Hepatocyte (in vitro differentiated cells): ENCODE results near the gene MSANTD1.

Source experiments
- EZH2 ChIP-seq: fragments of 200-600 bp; sonication (generic); IDR thresholded peaks from 2 replicates; pipeline ENCODE4 v1.6.1; 2016; ENCODE audit warnings: antibody characterized with exemption, mild to moderate bottlenecking, borderline replicate concordance
- EZH2phosphoT487 ChIP-seq: fragments of 200-600 bp; sonication (generic); IDR thresholded peaks from one replicate; pipeline ENCODE4 v1.6.1; 2018; ENCODE audit warnings: antibody characterized with exemption, mild to moderate bottlenecking, low read depth, moderate library complexity; ENCODE audit not compliant: unreplicated experiment, severe bottlenecking
- TF ChIP-seq, protein P1 (sequence below): fragments of 200-600 bp; sonication (generic); IDR thresholded peaks from 2 replicates; pipeline ENCODE4 v1.5.1; 2016; ENCODE audit warnings: antibody characterized with exemption, mild to moderate bottlenecking; ENCODE audit not compliant: poor library complexity

DNA sequence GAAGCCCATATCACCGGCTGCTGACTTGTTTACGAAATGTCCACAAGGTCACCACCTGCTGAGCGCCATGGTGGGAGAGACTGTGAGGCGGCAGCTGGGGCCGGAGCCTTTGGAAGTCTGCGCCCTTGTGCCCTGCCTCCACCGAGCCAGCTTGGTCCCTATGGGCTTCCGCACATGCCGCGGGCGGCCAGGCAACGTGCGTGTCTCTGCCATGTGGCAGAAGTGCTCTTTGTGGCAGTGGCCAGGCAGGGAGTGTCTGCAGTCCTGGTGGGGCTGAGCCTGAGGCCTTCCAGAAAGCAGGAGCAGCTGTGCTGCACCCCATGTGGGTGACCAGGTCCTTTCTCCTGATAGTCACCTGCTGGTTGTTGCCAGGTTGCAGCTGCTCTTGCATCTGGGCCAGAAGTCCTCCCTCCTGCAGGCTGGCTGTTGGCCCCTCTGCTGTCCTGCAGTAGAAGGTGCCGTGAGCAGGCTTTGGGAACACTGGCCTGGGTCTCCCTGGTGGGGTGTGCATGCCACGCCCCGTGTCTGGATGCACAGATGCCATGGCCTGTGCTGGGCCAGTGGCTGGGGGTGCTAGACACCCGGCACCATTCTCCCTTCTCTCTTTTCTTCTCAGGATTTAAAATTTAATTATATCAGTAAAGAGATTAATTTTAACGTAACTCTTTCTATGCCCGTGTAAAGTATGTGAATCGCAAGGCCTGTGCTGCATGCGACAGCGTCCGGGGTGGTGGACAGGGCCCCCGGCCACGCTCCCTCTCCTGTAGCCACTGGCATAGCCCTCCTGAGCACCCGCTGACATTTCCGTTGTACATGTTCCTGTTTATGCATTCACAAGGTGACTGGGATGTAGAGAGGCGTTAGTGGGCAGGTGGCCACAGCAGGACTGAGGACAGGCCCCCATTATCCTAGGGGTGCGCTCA lies 8.7 kb upstream of the MSANTD1 start:
- TF ChIP-seq EZH2phosphoT487 (no peak), EZH2 (no peak)
- TF ChIP-seq, protein P1, sequence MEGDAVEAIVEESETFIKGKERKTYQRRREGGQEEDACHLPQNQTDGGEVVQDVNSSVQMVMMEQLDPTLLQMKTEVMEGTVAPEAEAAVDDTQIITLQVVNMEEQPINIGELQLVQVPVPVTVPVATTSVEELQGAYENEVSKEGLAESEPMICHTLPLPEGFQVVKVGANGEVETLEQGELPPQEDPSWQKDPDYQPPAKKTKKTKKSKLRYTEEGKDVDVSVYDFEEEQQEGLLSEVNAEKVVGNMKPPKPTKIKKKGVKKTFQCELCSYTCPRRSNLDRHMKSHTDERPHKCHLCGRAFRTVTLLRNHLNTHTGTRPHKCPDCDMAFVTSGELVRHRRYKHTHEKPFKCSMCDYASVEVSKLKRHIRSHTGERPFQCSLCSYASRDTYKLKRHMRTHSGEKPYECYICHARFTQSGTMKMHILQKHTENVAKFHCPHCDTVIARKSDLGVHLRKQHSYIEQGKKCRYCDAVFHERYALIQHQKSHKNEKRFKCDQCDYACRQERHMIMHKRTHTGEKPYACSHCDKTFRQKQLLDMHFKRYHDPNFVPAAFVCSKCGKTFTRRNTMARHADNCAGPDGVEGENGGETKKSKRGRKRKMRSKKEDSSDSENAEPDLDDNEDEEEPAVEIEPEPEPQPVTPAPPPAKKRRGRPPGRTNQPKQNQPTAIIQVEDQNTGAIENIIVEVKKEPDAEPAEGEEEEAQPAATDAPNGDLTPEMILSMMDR = no peak
